Measurements from ENCODE around the gene VPS4B. TPM values are rescaled to one million over a fixed set of nuclear protein-coding genes. Genes with fewer than 3 reads are reported as not detected.

The VPS4B gene
- total and polyA plus RNA-seq, 2 donors (not counting 3 experiments of a cell fraction or from before 2014, with no cell fraction given), result 10.5 to 54.7 TPM

GRCh38 chr18:63409301-63409700, 13.0 kb downstream of the VPS4B start:
- intact Hi-C loops (cut with micrococcal nuclease) (no loop called here), dilution Hi-C loops (cut with MboI; ENCODE audit: extremely low pct_ligation_motif_present, low sequenced_read_pairs) (no loop called here)
- Histone ChIP-seq H3K9ac (replicated peaks; ENCODE audit: extremely low read depth, insufficient read depth, low read length) (no peak overlapping the region), H2AFZ (ENCODE audit: low read depth, low read length) (no peak overlapping the region), H3K36me3 (ENCODE audit: control insufficient read depth in 2 of 2, extremely low read depth in 1 of 2, insufficient read depth in 2 of 2, low read length in 2 of 2) (peaks cover 17 to 18% of the 10 kb centered on the region in 2 experiments), H3K4me1 (ENCODE audit: control insufficient read depth, extremely low read depth, insufficient read depth, low read length) (peaks cover 11% of the 10 kb centered on the region), H3K27ac (ENCODE audit: insufficient read depth, low read depth, low read length) (no peak overlapping the region), H3K9me1 (replicated peaks; ENCODE audit: control insufficient read depth, extremely low read depth, insufficient read depth, low read length) (no peaks in the 10 kb centered on the region), H3K27me3 (ENCODE audit: control insufficient read depth in 2 of 2, insufficient read depth in 2 of 2, low read length in 2 of 2) (no peaks in the 10 kb centered on the region), H4K20me1 (replicated peaks; ENCODE audit: control insufficient read depth, extremely low read depth, insufficient read depth, low read length) (no peaks in the 10 kb centered on the region), H3K4me2 (ENCODE audit: insufficient read depth, low read length) (no peak overlapping the region), H3K79me2 (ENCODE audit: control insufficient read depth, insufficient read depth, low read length) (peaks cover 20% of the 10 kb centered on the region), H3K9me3 (replicated peaks; ENCODE audit: control insufficient read depth, insufficient read depth, low read length) (no peaks in the 10 kb centered on the region), H3K4me3 (replicated peaks in 1 of 3; ENCODE audit: insufficient read depth in 1 of 3, low read depth in 1 of 3, low read length in 3 of 3) (no peak overlapping the region)
- ChIA-PET POLR2A (no interaction called here), CTCF (interaction anchor here (0.8 kb wide), 1 partner anchor 30 kb away, joined by 5 read pairs; no protein-coding TSS in a partner anchor)
- no TSS peak for BruUV-seq (replicated peaks)
- DNase-seq (ENCODE audit: low read depth, low spot score) (no peak), FAIRE-seq (no peak)
- no peak for TF ChIP-seq EZH2 (IDR thresholded peaks at IDR 0.05; ENCODE audit: borderline replicate concordance, low read depth, low read length, severe bottlenecking)
- no peak for TF ChIP-seq JUN (IDR thresholded peaks at IDR 0.05; ENCODE audit: borderline replicate concordance, insufficient read depth, insufficient read length, low read depth)
- no peak for TF ChIP-seq POLR2AphosphoS5 (IDR thresholded peaks at IDR 0.05; ENCODE audit: insufficient read depth, low read depth, low read length)
- TF ChIP-seq FOS (IDR thresholded peaks at IDR 0.05; ENCODE audit: borderline replicate concordance, insufficient read depth, low read length), result no peak
- TF ChIP-seq MAX (IDR thresholded peaks at IDR 0.05; ENCODE audit: insufficient read depth, insufficient read length), result no peak
- no peak for TF ChIP-seq CTCF (IDR thresholded peaks at IDR 0.05; ENCODE audit: extremely low read depth in 1 of 2, insufficient read depth in 1 of 2, low read depth in 1 of 2, low read length in 2 of 2)
- TF ChIP-seq POLR2A (IDR thresholded peaks at IDR 0.05; ENCODE audit: low read depth, low read length), result no peak
- no peak for TF ChIP-seq GATA2 (IDR thresholded peaks at IDR 0.05; ENCODE audit: insufficient read depth, insufficient read length, low read depth, low read length)
- TF ChIP-seq MYC (IDR thresholded peaks at IDR 0.05; ENCODE audit: low read depth, low read length), result no peak
